Measurements from ENCODE around the gene CX3CL1.

GRCh38 chr16:57377080-57377841 is 5.0 kb downstream of the CX3CL1 start:
- TF ChIP-seq CTCF (conservative IDR thresholded peaks at IDR 0.05 in 1 of 2, IDR thresholded peaks at IDR 0.05 in 1 of 2; ENCODE audit: extremely low read depth in 1 of 2, insufficient read depth in 1 of 2, low read depth in 1 of 2, low read length in 2 of 2), result peak in 1 of 2 donors; percentile 16
- TF ChIP-seq EZH2 (IDR thresholded peaks at IDR 0.05; ENCODE audit: borderline replicate concordance, low read length), result no peak
